ENCODE measurements around the gene ZNF598.
A peak's percentile ranks its signal among the peaks of the same experiment; 100 is the strongest.

- TF ChIP-seq POLR2A (IDR thresholded peaks at IDR 0.05) (peak in 1 of 3 donors; percentile 14), CTCF (IDR thresholded peaks at IDR 0.05) (no peak)
Measured at GRCh38 chr16:1991948-1992703, 17.5 kb downstream of the ZNF598 start.
